Calu3 (cell line): ENCODE measurements around the gene ACSL5. TPM values are rescaled to one million over a fixed set of nuclear protein-coding genes. Genes with fewer than 3 reads are reported as not detected.
"Not testable (repeated sequence)": the region's sequence is repeated elsewhere in the genome, so short reads cannot be mapped to it uniquely, and the experiment has no call there.

Source experiments
- BruUV-seq: library from RNA; stranded (reverse); fragments of 400-500 nt; replicated peaks from 2 replicates; lab custom pipeline; 2021; lab: Mats Ljungman, UMichigan
- CTCF ChIA-PET: fragments of 300-600 bp; sonication (Branson Sonifier 250); formaldehyde crosslinking; loops from one replicate; lab custom pipeline; 2022; ENCODE audit warnings: antibody characterized with exemption; lab: Charles Lee
- DNase-seq: peaks from one replicate; pipeline ENCODE4 v3.0.0; 2022
- H3K27ac Mint-ChIP-seq: one replicate; pipeline ENCODE4 v1.8.0; 2022; ENCODE audit warnings: mixed read lengths; ENCODE audit not compliant: unreplicated experiment
- H3K27me3 Mint-ChIP-seq: one replicate; pipeline ENCODE4 v1.8.0; 2022; ENCODE audit warnings: mixed read lengths; ENCODE audit not compliant: unreplicated experiment
- H3K36me3 Mint-ChIP-seq: one replicate; pipeline ENCODE4 v1.8.0; 2022; ENCODE audit warnings: mild to moderate bottlenecking, moderate library complexity, mixed read lengths; ENCODE audit not compliant: insufficient read depth, unreplicated experiment
- H3K4me1 Mint-ChIP-seq: one replicate; pipeline ENCODE4 v1.8.0; 2022; ENCODE audit warnings: mild to moderate bottlenecking, low read depth, mixed read lengths; ENCODE audit not compliant: unreplicated experiment
- H3K4me3 Mint-ChIP-seq: one replicate; pipeline ENCODE4 v1.8.0; 2022; ENCODE audit warnings: mild to moderate bottlenecking, low read depth, moderate library complexity, mixed read lengths; ENCODE audit not compliant: unreplicated experiment
- H3K9me3 Mint-ChIP-seq: one replicate; pipeline ENCODE4 v1.8.0; 2022; ENCODE audit warnings: low read depth, mixed read lengths; ENCODE audit not compliant: unreplicated experiment
- intact Hi-C: fragments of 100-400 bp; cut with micrococcal nuclease; formaldehyde crosslinking; loops from one replicate; pipeline ENCODE4 v1.10.0; 2022; ENCODE audit not compliant: unreplicated experiment
- total RNA-seq: library from RNA; stranded (reverse); gene quantifications from 2 replicates; pipeline ENCODE4 v1.2.3, GENCODE V29; 2022
- TF ChIP-seq, protein P1 (sequence below): fragments of 200-600 bp; IDR thresholded peaks from one replicate; pipeline ENCODE4 v1.8.0; 2022; ENCODE audit warnings: antibody characterized with exemption; ENCODE audit not compliant: unreplicated experiment

The ACSL5 gene
- total RNA-seq, 1 experiment from 2014 or later = 35.3 TPM

DNA sequence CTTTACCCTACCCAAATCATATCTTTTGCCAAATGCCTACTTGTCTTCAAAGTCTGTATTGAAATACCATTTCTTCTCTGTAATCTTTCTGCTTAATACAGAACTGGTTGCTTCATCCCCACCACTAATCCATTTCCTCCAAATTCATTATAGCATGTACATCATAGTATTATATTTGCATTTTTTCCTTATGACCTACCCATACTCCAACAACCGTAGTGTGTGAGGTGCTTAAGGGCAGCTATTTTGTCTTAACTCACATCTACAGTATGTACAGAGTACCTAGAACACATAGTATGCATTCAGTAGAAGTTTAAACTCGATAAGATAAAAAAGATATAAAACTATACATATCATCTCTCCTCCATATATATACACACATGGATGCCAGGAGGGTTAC is 23.7 kb downstream of the ACSL5 start:
- H3K27ac Mint-ChIP-seq = no peak overlapping the region
- peaks cover 13% of the 10 kb centered on the region for H3K4me1 Mint-ChIP-seq
- no TSS peak for BruUV-seq
- TF ChIP-seq, protein P1, sequence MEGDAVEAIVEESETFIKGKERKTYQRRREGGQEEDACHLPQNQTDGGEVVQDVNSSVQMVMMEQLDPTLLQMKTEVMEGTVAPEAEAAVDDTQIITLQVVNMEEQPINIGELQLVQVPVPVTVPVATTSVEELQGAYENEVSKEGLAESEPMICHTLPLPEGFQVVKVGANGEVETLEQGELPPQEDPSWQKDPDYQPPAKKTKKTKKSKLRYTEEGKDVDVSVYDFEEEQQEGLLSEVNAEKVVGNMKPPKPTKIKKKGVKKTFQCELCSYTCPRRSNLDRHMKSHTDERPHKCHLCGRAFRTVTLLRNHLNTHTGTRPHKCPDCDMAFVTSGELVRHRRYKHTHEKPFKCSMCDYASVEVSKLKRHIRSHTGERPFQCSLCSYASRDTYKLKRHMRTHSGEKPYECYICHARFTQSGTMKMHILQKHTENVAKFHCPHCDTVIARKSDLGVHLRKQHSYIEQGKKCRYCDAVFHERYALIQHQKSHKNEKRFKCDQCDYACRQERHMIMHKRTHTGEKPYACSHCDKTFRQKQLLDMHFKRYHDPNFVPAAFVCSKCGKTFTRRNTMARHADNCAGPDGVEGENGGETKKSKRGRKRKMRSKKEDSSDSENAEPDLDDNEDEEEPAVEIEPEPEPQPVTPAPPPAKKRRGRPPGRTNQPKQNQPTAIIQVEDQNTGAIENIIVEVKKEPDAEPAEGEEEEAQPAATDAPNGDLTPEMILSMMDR = no peak
- DNase-seq = no peak
- H3K27me3 Mint-ChIP-seq = no peaks in the 10 kb centered on the region
- H3K4me3 Mint-ChIP-seq = no peak overlapping the region
- H3K9me3 Mint-ChIP-seq = no peaks in the 10 kb centered on the region
- intact Hi-C loops = no loop called here
- CTCF ChIA-PET = no interaction called here
- H3K36me3 Mint-ChIP-seq = no peaks in the 10 kb centered on the region

DNA sequence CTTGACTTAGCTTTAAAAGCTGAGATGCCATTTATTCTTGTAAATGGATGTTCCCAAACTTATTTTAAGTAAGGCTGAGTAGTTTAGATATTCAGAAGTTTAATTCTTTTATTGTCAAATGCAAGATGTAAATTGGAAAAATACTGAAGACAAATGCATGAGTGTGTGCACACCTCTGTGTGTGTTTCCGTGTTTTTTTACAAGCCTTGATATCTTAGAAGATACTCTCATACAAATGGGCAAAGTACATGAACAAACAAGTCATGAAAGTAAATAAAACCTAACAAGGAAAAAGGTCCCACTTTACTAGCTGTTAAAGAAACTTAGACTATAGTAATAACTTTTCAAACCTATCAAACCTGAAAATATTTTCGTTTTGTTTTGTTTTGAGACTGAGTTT is 29.0 kb downstream of the ACSL5 start:
- no TSS peak for BruUV-seq
- no peak for DNase-seq
- Mint-ChIP-seq H3K27me3 (no peaks in the 10 kb centered on the region), H3K4me3 (no peak overlapping the region), H3K27ac (no peak overlapping the region), H3K4me1 (peaks cover 53% of the 10 kb centered on the region), H3K36me3 (peaks cover 5% of the 10 kb centered on the region), H3K9me3 (peaks cover 2% of the 10 kb centered on the region)
- intact Hi-C loops = no loop called here
- CTCF ChIA-PET = no interaction called here
- TF ChIP-seq, protein P1 = no peak

DNA sequence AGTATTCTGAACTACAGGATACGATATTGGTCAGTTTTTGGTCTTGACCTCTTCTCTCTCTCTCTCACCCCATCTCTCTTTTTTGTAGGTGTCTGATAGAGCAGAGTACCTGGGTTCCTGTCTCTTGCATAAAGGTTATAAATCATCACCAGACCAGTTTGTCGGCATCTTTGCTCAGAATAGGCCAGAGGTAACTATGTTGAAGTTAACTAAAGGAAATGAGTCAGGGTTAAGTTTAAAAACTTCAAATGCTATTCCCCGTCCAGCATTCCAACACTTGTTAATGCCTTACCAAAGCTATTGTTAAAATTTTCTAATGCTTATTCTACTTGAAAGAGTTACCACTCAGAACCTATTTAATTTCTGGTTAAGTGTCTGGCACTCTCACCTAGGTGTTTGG is 30.7 kb downstream of the ACSL5 start:
- Mint-ChIP-seq H3K27me3 (no peaks in the 10 kb centered on the region), H3K4me3 (no peak overlapping the region), H3K9me3 (peaks cover 2% of the 10 kb centered on the region), H3K4me1 (peaks cover 61% of the 10 kb centered on the region), H3K27ac (peak overlapping the region; percentile 82), H3K36me3 (peaks cover 5% of the 10 kb centered on the region)
- BruUV-seq = no TSS peak
- TF ChIP-seq, protein P1 = no peak
- intact Hi-C loops = no loop called here
- CTCF ChIA-PET = interaction anchor here (0.8 to 1.4 kb wide), 4 partner anchors 10 to 97 kb away, joined by 3 to 4 read pairs (median 3); partner anchors contain the start of gene ACSL5
- peak; percentile 20 for DNase-seq

DNA sequence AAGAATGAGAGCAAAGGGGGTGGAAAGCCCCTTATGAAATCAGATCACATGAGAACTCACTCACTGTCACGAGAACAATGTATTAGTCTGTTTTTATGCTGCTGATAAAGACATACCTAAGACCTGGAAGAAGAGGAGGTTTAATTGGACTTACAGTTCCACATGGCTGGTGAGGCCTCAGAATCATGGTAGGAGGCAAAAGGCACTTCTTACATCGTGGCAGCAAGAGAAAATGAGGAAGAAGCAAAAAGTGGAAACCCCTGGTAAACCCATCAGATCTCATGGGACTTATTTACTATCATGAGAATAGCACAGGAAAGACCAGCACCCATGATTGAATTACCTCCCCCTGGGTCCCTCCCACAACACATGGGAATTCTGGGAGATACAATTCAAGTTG is 32.9 kb downstream of the ACSL5 start:
- BruUV-seq, CTCF ChIA-PET, DNase-seq: not testable (repeated sequence)

DNA sequence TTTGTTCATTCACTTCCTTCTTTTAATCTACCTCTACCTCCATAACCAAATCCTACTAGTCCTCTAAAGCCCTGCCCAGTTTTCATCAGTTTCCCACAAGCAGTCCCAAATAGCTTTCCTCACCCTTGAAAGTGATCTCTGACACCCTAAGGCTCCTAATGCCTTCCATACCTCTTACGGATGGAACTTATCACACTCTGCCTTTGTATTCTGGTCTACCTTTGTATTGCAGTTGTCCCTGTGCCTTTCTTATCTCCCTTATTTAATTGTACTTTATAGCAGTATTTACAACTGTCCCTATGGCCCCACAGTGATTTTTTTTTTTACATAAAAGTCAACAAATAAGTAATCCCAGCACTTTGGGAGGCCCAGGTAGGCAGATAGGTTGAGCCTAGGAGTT is 33.8 kb downstream of the ACSL5 start:
- Mint-ChIP-seq H3K27me3 (no peaks in the 10 kb centered on the region), H3K4me1 (peaks cover 47% of the 10 kb centered on the region), H3K27ac (no peak overlapping the region), H3K36me3 (peaks cover 5% of the 10 kb centered on the region), H3K4me3 (no peak overlapping the region), H3K9me3 (peaks cover 2% of the 10 kb centered on the region)
- intact Hi-C loops = no loop called here
- TF ChIP-seq, protein P1 = no peak
- CTCF ChIA-PET = no interaction called here
- BruUV-seq = no TSS peak
- DNase-seq = no peak

More for the DNA sequence above, 32.9 kb downstream of the ACSL5 start:
- Mint-ChIP-seq H3K4me1 (peaks cover 56% of the 10 kb centered on the region), H3K27ac (peak overlapping the region; percentile 25)
- H3K4me3 Mint-ChIP-seq, intact Hi-C loops, H3K9me3 Mint-ChIP-seq, H3K27me3 Mint-ChIP-seq, H3K36me3 Mint-ChIP-seq: not testable (repeated sequence)
